GM12878 (cell line): ENCODE results near the gene TMEM88. TPM values are rescaled to one million over a fixed set of nuclear protein-coding genes. Genes with fewer than 3 reads are reported as not detected.

Source experiments
- ATAC-seq: fragments of 200-7000 bp; cut with Tn5 transposase; 3 replicates; pipeline ENCODE4 v1.9.1; 2020; ENCODE audit warnings: mild to moderate bottlenecking, moderate library complexity
- BruUV-seq: library from RNA; stranded (reverse); fragments of 400-500 nt; replicated peaks from 2 replicates; lab custom pipeline; 2021; lab: Mats Ljungman, UMichigan
- CTCF ChIA-PET: fragments of 300-600 bp; sonication (Branson Sonifier 250); formaldehyde crosslinking; extraction: SDS; loops from one replicate; lab custom pipeline; 2021; ENCODE audit warnings: inconsistent platforms; lab: Yijun Ruan, JAX
- POLR2A ChIA-PET: fragments of 350-600 bp; formaldehyde crosslinking; extraction: SDS; loops from one replicate; lab custom pipeline; 2021; ENCODE audit warnings: inconsistent platforms; lab: Charles Lee
- RAD21 ChIA-PET: fragments of 300-600 bp; sonication (Branson Sonifier 250); formaldehyde crosslinking; loops from one replicate; lab custom pipeline; 2023; ENCODE audit warnings: antibody characterized with exemption; ENCODE audit not compliant: unreplicated experiment; lab: Charles Lee
- SMC1A ChIA-PET: fragments of 300-600 bp; sonication (Branson Sonifier 250); formaldehyde crosslinking; loops from one replicate; lab custom pipeline; 2023; ENCODE audit not compliant: unreplicated experiment, uncharacterized antibody; lab: Charles Lee
- DNase-seq: peaks from one replicate; pipeline ENCODE4 v3.0.0-alpha.2; 2011; ENCODE audit warnings: low read depth, low spot score
- FAIRE-seq: peaks from 3 replicates; lab custom pipeline; 2011; peaks lifted over from hg19 to GRCh38; lab: Jason Lieb, UNC
- H2AFZ ChIP-seq: 2 replicates; pipeline ENCODE4 v1.6.0; 2011; ENCODE audit warnings: low read depth, low read length, control low read depth; ENCODE audit not compliant: control insufficient read depth
- H3K27ac ChIP-seq: 2 replicates; pipeline ENCODE4 v1.5.1; 2011; ENCODE audit warnings: control low read depth; ENCODE audit not compliant: control insufficient read depth, insufficient read depth
- H3K27me3 ChIP-seq, 2 experiments: replicated peaks in 1 of 2; 2 replicates each; pipeline versions ENCODE4 v1.6.0 to v1.6.1; 2011; ENCODE audit warnings: low read length in 1 of 2; ENCODE audit not compliant: control insufficient read depth in 2 of 2, insufficient read depth in 2 of 2
- H3K36me3 ChIP-seq, 2 experiments: 2 replicates each; pipeline ENCODE4 v1.5.1; 2011; ENCODE audit warnings: low read length in 1 of 2; ENCODE audit not compliant: control insufficient read depth in 2 of 2, insufficient read depth in 2 of 2
- H3K4me1 ChIP-seq: 2 replicates; pipeline ENCODE4 v1.6.1; 2011; ENCODE audit warnings: mild to moderate bottlenecking, low read length, moderate library complexity, mixed read lengths; ENCODE audit not compliant: control insufficient read depth, insufficient read depth
- H3K4me2 ChIP-seq: 2 replicates; pipeline ENCODE4 v1.6.0; 2011; ENCODE audit warnings: control low read depth; ENCODE audit not compliant: control insufficient read depth, insufficient read depth
- H3K4me3 ChIP-seq: fragments of 200-600 bp; sonication (generic); 2 replicates; pipeline ENCODE4 v1.5.1; 2016
- H3K79me2 ChIP-seq: 2 replicates; pipeline ENCODE4 v1.6.0; 2011; ENCODE audit warnings: low read length; ENCODE audit not compliant: control insufficient read depth, insufficient read depth
- H3K9ac ChIP-seq: 2 replicates; pipeline ENCODE4 v1.8.0; 2011; ENCODE audit warnings: low read length, control low read depth, mixed read lengths; ENCODE audit not compliant: control insufficient read depth, insufficient read depth
- H3K9me3 ChIP-seq: replicated peaks from 3 replicates; pipeline ENCODE4 v1.5.1; 2011; ENCODE audit warnings: mild to moderate bottlenecking, low read length; ENCODE audit not compliant: control insufficient read depth, insufficient read depth
- H4K20me1 ChIP-seq: 2 replicates; pipeline ENCODE4 v1.6.0; 2011; ENCODE audit not compliant: control insufficient read depth, insufficient read depth
- CREB1 ChIP-seq: IDR thresholded peaks from 2 replicates; pipeline ENCODE4 v1.6.1; 2012; ENCODE audit warnings: low read depth, mild to moderate bottlenecking, inconsistent platforms
- ZNF207 ChIP-seq: fragments of 450-650 bp; IDR thresholded peaks from 2 replicates; pipeline ENCODE4 v1.6.1; 2014; ENCODE audit warnings: antibody characterized with exemption, mild to moderate bottlenecking, borderline replicate concordance
- WGBS: methylation state at CpG from one replicate; pipeline ENCODE4 v1.1.6; 2016; ENCODE audit warnings: low lambda C conversion rate; ENCODE audit not compliant: insufficient replicate concordance, insufficient coverage; ENCODE audit errors: missing lambda C conversion rate; 5-methylcytosine and 5-hydroxymethylcytosine counted together
- in situ Hi-C: fragments of 300-500 bp; cut with MboI; formaldehyde crosslinking; loops from 9 replicates; pipeline ENCODE4 v1.14.3; 2018; ENCODE audit warnings: mixed read lengths
- intact Hi-C: fragments of 100-400 bp; cut with micrococcal nuclease; formaldehyde crosslinking; loops from one replicate; pipeline ENCODE4 v1.14.2; 2022; ENCODE audit not compliant: unreplicated experiment
- polyA plus RNA-seq, 11 experiments: library from polyadenylated mRNA; depleted of rRNA in 4 of 11; unstranded in 6 of 11; stranded (reverse) in 5 of 11; fragments of >200 nt; fragmentation: Nextera tagmentation in 4 of 11; fragmentation: Illumina TruSeq in 1 of 11; extraction: Ambion mirVana in 4 of 11; extraction: Trizol in 1 of 11; gene quantifications; 1 replicate in 1 of 11; 2 replicates in 10 of 11; pipeline versions ENCODE4 v1.2.1 to v1.2.3, GENCODE V29; 2011 to 2016; ENCODE audit warnings: inconsistent platforms in 2 of 11, missing spikeins in 2 of 11, low read depth in 1 of 11
- total RNA-seq, 4 experiments: library from RNA; depleted of rRNA in 3 of 4; stranded (reverse); fragments of >200 nt in 3 of 4; fragmentation: Illumina TruSeq in 1 of 4; extraction: Trizol in 1 of 4; gene quantifications; 2 replicates each; pipeline versions ENCODE4 v1.2.1 to v1.2.3, GENCODE V29; 2013 to 2021

TMEM88 gene
- total and polyA plus RNA-seq, 10 of the 15 experiments (the other 5 are each of a cell fraction or from before 2014, with no cell fraction given): 0.21 to 2.2 (median 0.62) TPM; not detected in 5

DNA sequence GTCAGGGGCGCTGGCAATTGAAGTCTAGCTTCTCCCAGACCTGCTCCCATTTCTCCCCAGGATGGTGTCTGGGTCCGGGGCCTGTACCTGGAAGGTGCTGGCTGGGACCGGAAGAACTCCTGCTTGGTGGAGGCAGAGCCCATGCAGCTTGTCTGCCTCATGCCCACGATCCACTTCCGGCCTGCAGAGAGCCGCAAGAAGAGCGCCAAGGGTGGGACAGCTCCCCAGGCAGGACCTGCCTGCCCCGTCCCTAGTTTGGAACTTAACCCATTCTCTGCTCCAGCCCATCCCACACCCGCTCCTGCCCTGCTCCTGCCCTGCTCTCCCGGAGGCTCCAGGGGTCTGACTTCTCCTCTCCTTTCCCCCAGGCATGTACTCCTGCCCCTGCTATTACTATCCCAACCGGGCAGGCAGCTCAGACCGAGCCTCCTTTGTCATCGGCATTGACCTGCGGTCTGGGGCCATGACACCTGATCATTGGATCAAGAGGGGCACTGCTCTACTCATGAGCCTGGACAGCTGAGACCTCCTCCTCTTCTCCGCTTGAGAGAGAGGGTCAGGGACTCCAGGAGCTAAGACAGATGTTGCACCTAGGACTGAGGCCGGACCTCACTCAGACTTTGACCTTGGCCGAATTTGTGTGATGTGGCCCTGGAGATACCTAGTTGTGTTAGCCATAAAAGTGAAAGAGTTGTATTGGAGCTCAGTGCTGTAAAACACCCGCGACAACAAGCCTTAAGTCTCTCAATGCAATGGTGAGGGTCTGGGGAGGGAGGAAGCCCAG lies 21.7 kb upstream of the TMEM88 start:
- no peak for FAIRE-seq
- no peak for ATAC-seq
- Histone ChIP-seq H3K4me3 (0 out of 2 replicates have a peak overlapping the region, but pooled peaks have one; percentile 100), H3K79me2 (peaks cover 21% of the 10 kb centered on the region), H3K36me3 (no peaks in the 10 kb centered on the region), H3K4me2 (peak overlapping the region; percentile 91), H4K20me1 (no peaks in the 10 kb centered on the region), H3K9ac (no peak overlapping the region), H3K27me3 (peaks cover 0 to 1% of the 10 kb centered on the region in 2 experiments; a peak in 1 of 4 replicates), H3K27ac (no peak overlapping the region), H3K4me1 (peaks cover 3% of the 10 kb centered on the region), H2AFZ (peak overlapping the region; percentile 93), H3K9me3 (no peaks in the 10 kb centered on the region)
- DNase-seq: no peak
- WGBS: 48% methylated on average over 19 of the region's 19 CpGs
- ChIA-PET RAD21 (interaction anchor here (0.9 to 5.4 kb wide), 11 partner anchors 8 to 169 kb away, joined by 3 to 44 read pairs (median 4); partner anchors contain the start of genes CYB5D1, GUCY2D, NAA38 and RNF227), SMC1A (interaction anchor here (0.9 to 3.3 kb wide), 9 partner anchors 8 to 90 kb away, joined by 3 to 22 read pairs (median 5); partner anchors contain the start of gene NAA38), POLR2A (interaction anchor here (0.5 to 4.9 kb wide), 8 partner anchors 8 to 157 kb away, joined by 3 to 49 read pairs (median 4); partner anchors contain the start of gene NAA38), CTCF (interaction anchor here (0.6 to 5.9 kb wide), 17 partner anchors 9 to 792 kb away, joined by 3 to 57 read pairs (median 5); partner anchors contain the start of genes GUCY2D, NAA38 and TP53)
- intact Hi-C loops: no loop called here
- TF ChIP-seq ZNF207 (0 out of 2 replicates have a peak, but pooled peaks have one; percentile 21), CREB1 (no peak)
- no TSS peak for BruUV-seq
- in situ Hi-C loops: no loop called here
